ENCODE results near the gene NOTCH2. TPM values are rescaled to one million over a fixed set of nuclear protein-coding genes. Genes with fewer than 3 reads are reported as not detected.

Gene NOTCH2
- total and polyA plus RNA-seq, 2 experiments from 2014 or later = 8.5 to 56.6 TPM

GRCh38 chr1:119941392-119941791, 128.1 kb downstream of the NOTCH2 start:
- no peaks in the 10 kb centered on the region for H3F3A ChIP-seq (replicated peaks; ENCODE audit: low read depth)
- H3K9me3 Mint-ChIP-seq = no peaks in the 10 kb centered on the region
- no peaks in the 10 kb centered on the region for H3K27me3 Mint-ChIP-seq (ENCODE audit: insufficient read depth, low read depth, poor library complexity)
- peaks cover 2% of the 10 kb centered on the region; the same call in 2 of the 3 replicates for H3K36me3 Mint-ChIP-seq (ENCODE audit: low read depth)
- DNase-seq (ENCODE audit: low spot score) = no peak
- no peaks in the 10 kb centered on the region for H4K20me1 ChIP-seq (replicated peaks; ENCODE audit: insufficient read depth)
- no peak overlapping the region for H3K27ac Mint-ChIP-seq
- no peak overlapping the region for H3K27ac ChIP-seq (ENCODE audit: low read depth)
- H3K4me1 ChIP-seq (ENCODE audit: insufficient read depth) = peaks cover 6% of the 10 kb centered on the region
- no peak overlapping the region for H3K4me3 ChIP-seq
- H3K36me3 ChIP-seq (ENCODE audit: insufficient read depth) = no peaks in the 10 kb centered on the region
- H3K79me2 ChIP-seq (replicated peaks; ENCODE audit: insufficient read depth) = no peaks in the 10 kb centered on the region
- no peaks in the 10 kb centered on the region for H3K9me2 ChIP-seq (ENCODE audit: insufficient read depth)
- H3K27me3 ChIP-seq (ENCODE audit: insufficient read depth) = no peaks in the 10 kb centered on the region
- peaks cover 7% of the 10 kb centered on the region for H3K4me1 Mint-ChIP-seq
- no peak overlapping the region for H3K4me2 ChIP-seq
- TF ChIP-seq STAT1 (IDR thresholded peaks at IDR 0.05; ENCODE audit: unreplicated experiment) (no peak), ETS1 (IDR thresholded peaks at IDR 0.05) (no peak), CREB1 (CRISPR knock-in tag; IDR thresholded peaks at IDR 0.05; ENCODE audit: low read depth) (no peak), REST (IDR thresholded peaks at IDR 0.05; ENCODE audit: unreplicated experiment) (no peak), EZH2 (IDR thresholded peaks at IDR 0.05; ENCODE audit: low read depth, unreplicated experiment) (no peak), ZNF331 (CRISPR knock-in tag; IDR thresholded peaks at IDR 0.05; ENCODE audit: low read depth) (no peak), ZNF462 (CRISPR knock-in tag; IDR thresholded peaks at IDR 0.05) (no peak), ZNF114 (CRISPR knock-in tag; IDR thresholded peaks at IDR 0.05) (no peak), CTCF (conservative IDR thresholded peaks at IDR 0.05; ENCODE audit: low read depth in 2 of 2) (no peak), NANOG (IDR thresholded peaks at IDR 0.05; ENCODE audit: borderline replicate concordance) (no peak), EZH2phosphoT487 (IDR thresholded peaks at IDR 0.05; ENCODE audit: unreplicated experiment) (no peak), POLR2AphosphoS5 (IDR thresholded peaks at IDR 0.05; ENCODE audit: low read depth) (no peak), JUNB (IDR thresholded peaks at IDR 0.05; ENCODE audit: unreplicated experiment) (no peak)
- H3K4me3 Mint-ChIP-seq = no peak overlapping the region
- H2AFZ ChIP-seq = no peak overlapping the region
- no peak for ATAC-seq

All from GM23338 (cell line).